ENCODE measurements around the gene SAMD4A.

GRCh38 chr14:54713379-54713778 lies 146.5 kb downstream of the SAMD4A start:
- no peak for TF ChIP-seq CTCF (IDR thresholded peaks at IDR 0.05 in 8 of 11, conservative IDR thresholded peaks at IDR 0.05 in 3 of 11)
- no peak for TF ChIP-seq POLR2A (IDR thresholded peaks at IDR 0.05)
